ENCODE results near the gene EMC6.
A peak's percentile ranks its signal among the peaks of the same experiment; 100 is the strongest.
"Not testable (repeated sequence)": the region's sequence is repeated elsewhere in the genome, so short reads cannot be mapped to it uniquely, and the experiment has no call there.

The EMC6 gene

GRCh38 chr17:3693829-3694231 lies 25.2 kb downstream of the EMC6 start:
- no peak overlapping the region for H3K4me3 ChIP-seq (ENCODE audit: low read depth, low read length)
- no peak for TF ChIP-seq CTCF (IDR thresholded peaks at IDR 0.05; ENCODE audit: insufficient read depth, low read length, missing control alignments)
- CTCF ChIA-PET = interaction anchor here (1.2 kb wide), 1 partner anchor 9 kb away, joined by 3 read pairs; no protein-coding TSS in a partner anchor
- POLR2A ChIA-PET = interaction anchor here (0.7 kb wide), 1 partner anchor 935 kb away, joined by 3 read pairs; no protein-coding TSS in a partner anchor
- no peak for DNase-seq (ENCODE audit: low read depth, low spot score)

GRCh38 chr17:3695129-3695722 lies 26.6 kb downstream of the EMC6 start:
- ChIA-PET POLR2A (interaction anchor here (0.5 kb wide), 1 partner anchor 16 kb away, joined by 3 read pairs; no protein-coding TSS in a partner anchor), CTCF (interaction anchor here (0.6 to 2.0 kb wide), 6 partner anchors 12 to 1020 kb away, joined by 3 to 5 read pairs (median 3); partner anchors contain the start of gene NCBP3)
- DNase-seq (ENCODE audit: low read depth, low spot score) = no peak
- TF ChIP-seq CTCF (IDR thresholded peaks at IDR 0.05; ENCODE audit: insufficient read depth, low read length, missing control alignments) = no peak
- peak overlapping the region; percentile 60 for H3K4me3 ChIP-seq (ENCODE audit: low read depth, low read length)

GRCh38 chr17:3695723-3696411 lies 27.3 kb downstream of the EMC6 start, which contains the start of gene P2RX5:
P2RX5 (minus strand) TSS chr17:3696155; CDS start chr17:3696005, 150 bp downstream.
- ChIA-PET CTCF (interaction anchor here (0.7 to 2.0 kb wide), 6 partner anchors 13 to 150 kb away, joined by 3 to 5 read pairs (median 3); partner anchors contain the start of gene NCBP3), POLR2A (no interaction called here)
- no peak for DNase-seq (ENCODE audit: low read depth, low spot score)
- no peak for TF ChIP-seq CTCF (IDR thresholded peaks at IDR 0.05; ENCODE audit: insufficient read depth, low read length, missing control alignments)
- peak within 1 kb of the TSS; percentile 60 for H3K4me3 ChIP-seq (ENCODE audit: low read depth, low read length)

- ChIA-PET CTCF (interaction anchor here (1.9 kb wide), 1 partner anchor 41 kb away, joined by 5 read pairs; no protein-coding TSS in a partner anchor), POLR2A (no interaction called here)
- no peak overlapping the region for H3K4me3 ChIP-seq (ENCODE audit: low read depth, low read length)
- TF ChIP-seq CTCF (IDR thresholded peaks at IDR 0.05; ENCODE audit: insufficient read depth, low read length, missing control alignments) = no peak
- DNase-seq (ENCODE audit: low read depth, low spot score) = no peak
Observed at GRCh38 chr17:3697103-3697476, 28.5 kb downstream of the EMC6 start.

- H3K4me3 ChIP-seq (ENCODE audit: low read depth, low read length) = no peak overlapping the region
- TF ChIP-seq CTCF (IDR thresholded peaks at IDR 0.05; ENCODE audit: insufficient read depth, low read length, missing control alignments) = no peak
- CTCF ChIA-PET = no interaction called here
- DNase-seq (ENCODE audit: low read depth, low spot score) = no peak
- POLR2A ChIA-PET = no interaction called here
Observed at GRCh38 chr17:3698139-3698538, 29.5 kb downstream of the EMC6 start.

- ChIA-PET CTCF (no interaction called here), POLR2A (interaction anchor here (0.7 kb wide), 1 partner anchor 32 kb away, joined by 5 read pairs; no protein-coding TSS in a partner anchor)
- no peak for DNase-seq (ENCODE audit: low read depth, low spot score)
- TF ChIP-seq CTCF (IDR thresholded peaks at IDR 0.05; ENCODE audit: insufficient read depth, low read length, missing control alignments) = no peak
- H3K4me3 ChIP-seq (ENCODE audit: low read depth, low read length) = no peak overlapping the region
Observed at GRCh38 chr17:3699951-3700350, 31.3 kb downstream of the EMC6 start.

- CTCF ChIA-PET = interaction anchor here (2.1 kb wide), 1 partner anchor 9 kb away, joined by 7 read pairs; no protein-coding TSS in a partner anchor
Observed at GRCh38 chr17:3702041-3702539, 33.5 kb downstream of the EMC6 start.

More at GRCh38 chr17:3702041-3702539, 33.5 kb downstream of the EMC6 start:
- POLR2A ChIA-PET; H3K4me3 ChIP-seq (ENCODE audit: low read depth, low read length); DNase-seq (ENCODE audit: low read depth, low spot score): not testable (repeated sequence)

All from AG04449 (cell line).